Fibroblast of mammary gland (primary cell): ENCODE data around the gene RELN.

ENCODE experiments used
- DNase-seq: peaks from one replicate; pipeline ENCODE4 v3.0.0-alpha.2; 2010; ENCODE audit warnings: low read depth
- H3K4me3 ChIP-seq: 2 replicates; pipeline ENCODE4 v1.5.1; 2011; ENCODE audit warnings: low read depth, mild to moderate bottlenecking, low read length, moderate library complexity; ENCODE audit not compliant: control insufficient read depth
- TF ChIP-seq, protein P1 (sequence below): conservative IDR thresholded peaks from 2 replicates; pipeline ENCODE4 v1.5.1; 2011; ENCODE audit warnings: low read depth, low read length, inconsistent platforms; ENCODE audit not compliant: control insufficient read depth, insufficient read depth

Gene RELN

DNA sequence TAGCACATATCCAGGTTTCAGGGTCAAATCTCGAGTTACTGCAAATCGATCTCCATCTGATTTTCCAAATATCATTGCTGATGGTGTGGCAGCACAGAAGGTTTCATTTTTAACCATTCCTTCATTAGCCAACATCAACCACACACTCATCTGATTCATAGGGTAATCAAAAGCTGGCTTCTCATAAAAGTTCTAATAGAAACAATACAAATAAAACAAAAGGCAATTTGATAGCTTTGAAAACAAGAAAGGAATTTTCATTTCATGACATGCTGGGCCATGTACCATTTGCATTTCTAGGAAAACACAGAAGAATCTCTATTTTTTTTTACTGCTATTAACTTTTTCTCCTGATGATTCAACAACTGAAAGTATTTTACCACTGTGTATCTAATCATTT, 395.8 kb downstream of the RELN start:
- TF ChIP-seq, protein P1, sequence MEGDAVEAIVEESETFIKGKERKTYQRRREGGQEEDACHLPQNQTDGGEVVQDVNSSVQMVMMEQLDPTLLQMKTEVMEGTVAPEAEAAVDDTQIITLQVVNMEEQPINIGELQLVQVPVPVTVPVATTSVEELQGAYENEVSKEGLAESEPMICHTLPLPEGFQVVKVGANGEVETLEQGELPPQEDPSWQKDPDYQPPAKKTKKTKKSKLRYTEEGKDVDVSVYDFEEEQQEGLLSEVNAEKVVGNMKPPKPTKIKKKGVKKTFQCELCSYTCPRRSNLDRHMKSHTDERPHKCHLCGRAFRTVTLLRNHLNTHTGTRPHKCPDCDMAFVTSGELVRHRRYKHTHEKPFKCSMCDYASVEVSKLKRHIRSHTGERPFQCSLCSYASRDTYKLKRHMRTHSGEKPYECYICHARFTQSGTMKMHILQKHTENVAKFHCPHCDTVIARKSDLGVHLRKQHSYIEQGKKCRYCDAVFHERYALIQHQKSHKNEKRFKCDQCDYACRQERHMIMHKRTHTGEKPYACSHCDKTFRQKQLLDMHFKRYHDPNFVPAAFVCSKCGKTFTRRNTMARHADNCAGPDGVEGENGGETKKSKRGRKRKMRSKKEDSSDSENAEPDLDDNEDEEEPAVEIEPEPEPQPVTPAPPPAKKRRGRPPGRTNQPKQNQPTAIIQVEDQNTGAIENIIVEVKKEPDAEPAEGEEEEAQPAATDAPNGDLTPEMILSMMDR: no peak
- peak; percentile 18 for DNase-seq
- H3K4me3 ChIP-seq: no peak overlapping the region

DNA sequence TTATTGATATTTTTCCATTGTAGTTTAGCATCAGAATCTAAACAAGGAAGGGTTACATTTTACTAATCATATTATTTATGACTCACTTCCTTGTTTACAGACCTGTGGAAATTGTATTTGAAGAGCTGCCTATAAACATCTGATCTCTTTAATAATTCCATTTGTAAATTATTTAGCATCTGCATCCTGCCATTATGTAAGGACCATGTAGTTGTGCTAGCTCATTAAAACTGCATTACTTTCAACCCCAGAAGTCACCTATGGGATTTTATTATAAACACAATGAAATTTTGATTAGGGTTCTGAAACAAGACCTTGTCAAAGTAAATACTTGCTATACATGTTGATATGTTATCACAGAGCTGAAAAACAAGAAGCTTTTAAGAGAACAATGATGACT, 396.6 kb downstream of the RELN start:
- no peak overlapping the region for H3K4me3 ChIP-seq
- TF ChIP-seq, protein P1: no peak
- no peak for DNase-seq

DNA sequence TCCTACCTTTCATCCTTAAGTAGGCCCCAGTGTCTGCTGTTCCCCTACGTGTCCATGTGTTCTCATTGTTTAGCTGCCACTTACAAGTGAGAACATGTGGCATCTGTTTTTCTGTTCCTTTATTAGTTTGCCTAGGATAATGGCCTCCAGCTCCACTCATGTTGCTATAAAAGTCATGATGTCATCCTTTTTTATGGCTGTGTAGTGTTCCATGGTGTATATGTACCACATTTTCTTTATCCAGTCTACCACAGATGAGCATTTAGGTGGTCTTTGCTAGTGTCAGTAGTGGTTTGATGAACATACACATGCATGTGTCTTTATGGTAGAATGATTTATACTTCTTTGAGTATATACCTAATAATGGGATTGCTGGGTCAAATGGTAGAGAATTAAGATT, 397.3 kb downstream of the RELN start:
- DNase-seq: no peak
- TF ChIP-seq, protein P1: no peak
- no peak overlapping the region for H3K4me3 ChIP-seq

DNA sequence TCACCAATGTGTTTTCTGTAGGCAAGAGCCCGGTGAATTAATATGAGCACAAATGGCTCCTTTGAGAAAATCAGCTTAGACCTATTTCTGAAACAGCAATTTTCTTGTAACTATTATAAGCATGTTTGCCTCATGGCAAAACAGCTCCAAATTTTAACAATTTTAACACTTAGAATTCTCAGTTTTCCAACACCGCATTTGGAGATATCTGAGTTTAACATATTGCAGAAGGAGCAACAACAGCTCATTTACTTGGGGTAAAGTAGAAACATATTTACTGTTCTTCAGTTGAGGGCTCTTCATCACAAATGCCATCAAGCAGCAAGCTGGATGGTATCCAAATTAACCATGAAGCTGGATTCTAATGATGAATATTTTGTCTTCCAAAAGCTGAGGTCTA, 409.4 kb downstream of the RELN start:
- DNase-seq: no peak
- TF ChIP-seq, protein P1: no peak
- H3K4me3 ChIP-seq: no peak overlapping the region

DNA sequence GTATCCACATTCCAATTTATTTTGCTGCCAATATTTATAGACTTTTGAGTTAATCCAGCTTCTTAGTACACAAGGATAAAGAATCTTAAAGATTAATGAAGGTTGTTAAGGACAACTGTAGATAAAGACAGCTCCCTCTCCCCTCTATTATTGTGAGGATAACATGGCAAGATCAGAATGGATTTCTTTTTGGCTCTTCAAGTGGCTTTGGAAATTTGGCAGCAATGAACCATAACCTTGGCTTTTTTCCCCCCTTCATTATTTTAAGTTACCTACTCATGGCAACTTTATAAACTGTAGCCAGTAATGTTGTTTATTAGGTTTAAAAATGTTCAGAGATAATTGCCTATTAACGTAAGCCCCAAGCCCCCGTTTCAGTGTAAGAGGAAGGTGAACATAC, 412.4 kb downstream of the RELN start:
- no peak overlapping the region for H3K4me3 ChIP-seq
- DNase-seq: no peak
- TF ChIP-seq, protein P1: no peak

DNA sequence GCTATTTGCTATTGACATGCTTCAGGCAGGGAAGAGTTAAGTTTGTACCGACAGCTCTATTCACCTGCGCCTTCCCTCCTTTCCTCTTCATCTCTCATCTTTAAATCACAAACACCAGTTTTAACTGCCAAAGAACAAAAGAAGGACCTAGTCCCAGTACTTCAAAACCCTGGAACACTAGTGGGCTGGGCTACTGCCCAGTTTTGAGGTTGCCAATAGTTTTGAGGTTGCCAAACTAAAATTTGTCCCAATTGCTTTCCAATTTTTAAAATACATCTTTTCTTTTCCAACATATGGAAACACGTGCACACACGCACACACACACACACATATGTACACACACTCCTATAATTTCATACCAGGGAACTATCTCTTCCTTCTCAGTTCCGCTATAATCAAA, 412.8 kb downstream of the RELN start:
- H3K4me3 ChIP-seq: no peak overlapping the region
- no peak for DNase-seq
- TF ChIP-seq, protein P1: no peak

DNA sequence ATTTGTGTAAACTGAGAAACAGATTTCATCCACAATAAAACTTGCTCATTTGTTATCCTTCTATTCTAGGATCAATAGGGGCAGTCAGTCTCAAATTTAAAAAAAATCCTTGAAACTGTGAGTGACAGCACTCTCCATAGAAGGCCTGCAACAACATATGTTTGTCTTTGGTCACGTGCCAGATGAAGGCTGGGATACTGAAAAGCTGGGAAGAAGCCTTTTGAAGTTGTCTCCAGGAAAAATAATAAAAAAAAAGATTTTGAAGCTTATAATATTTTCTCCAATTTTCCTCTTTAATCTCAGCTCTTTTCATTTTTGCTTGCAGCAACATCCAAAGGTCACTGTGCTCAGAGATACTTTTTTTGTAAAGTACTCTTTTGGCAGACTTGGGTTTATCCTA, 414.9 kb downstream of the RELN start:
- DNase-seq: no peak
- TF ChIP-seq, protein P1: no peak

More for the DNA sequence above, 414.9 kb downstream of the RELN start:
- no peak overlapping the region for H3K4me3 ChIP-seq
